Sciatic nerve (tissue), 2 donors: ENCODE results near the gene TPP2. TPM values are rescaled to one million over a fixed set of nuclear protein-coding genes. Genes with fewer than 3 reads are reported as not detected.
A peak's percentile ranks its signal among the peaks of the same experiment; 100 is the strongest.

Experiments used
- ATAC-seq: fragments of 200-7000 bp; cut with Tn5 transposase; one replicate; pipeline ENCODE4 v1.9.1; 2020; ENCODE audit warnings: mild to moderate bottlenecking, moderate library complexity
- DNase-seq: peaks from one replicate; pipeline ENCODE4 v3.0.0-alpha.2; 2020; ENCODE audit warnings: low spot score
- intact Hi-C: fragments of 100-400 bp; cut with DNase I; formaldehyde crosslinking; loops from one replicate; pipeline ENCODE4 v1.14.2; 2022
- total RNA-seq: library from RNA; stranded (reverse); fragmentation: NEBNext Ultra II Directional; extraction: Animal tissue kit (Norgen Biotek cat#: 25700); gene quantifications from one replicate; pipeline ENCODE4 v1.2.1, GENCODE V29; 2021
- donor health status: DM: no; HTN: no; CAD: no.
- donor health status: DM: no; HTN: no; CAD: no.

Gene TPP2
- total RNA-seq, result 44.8 TPM

DNA sequence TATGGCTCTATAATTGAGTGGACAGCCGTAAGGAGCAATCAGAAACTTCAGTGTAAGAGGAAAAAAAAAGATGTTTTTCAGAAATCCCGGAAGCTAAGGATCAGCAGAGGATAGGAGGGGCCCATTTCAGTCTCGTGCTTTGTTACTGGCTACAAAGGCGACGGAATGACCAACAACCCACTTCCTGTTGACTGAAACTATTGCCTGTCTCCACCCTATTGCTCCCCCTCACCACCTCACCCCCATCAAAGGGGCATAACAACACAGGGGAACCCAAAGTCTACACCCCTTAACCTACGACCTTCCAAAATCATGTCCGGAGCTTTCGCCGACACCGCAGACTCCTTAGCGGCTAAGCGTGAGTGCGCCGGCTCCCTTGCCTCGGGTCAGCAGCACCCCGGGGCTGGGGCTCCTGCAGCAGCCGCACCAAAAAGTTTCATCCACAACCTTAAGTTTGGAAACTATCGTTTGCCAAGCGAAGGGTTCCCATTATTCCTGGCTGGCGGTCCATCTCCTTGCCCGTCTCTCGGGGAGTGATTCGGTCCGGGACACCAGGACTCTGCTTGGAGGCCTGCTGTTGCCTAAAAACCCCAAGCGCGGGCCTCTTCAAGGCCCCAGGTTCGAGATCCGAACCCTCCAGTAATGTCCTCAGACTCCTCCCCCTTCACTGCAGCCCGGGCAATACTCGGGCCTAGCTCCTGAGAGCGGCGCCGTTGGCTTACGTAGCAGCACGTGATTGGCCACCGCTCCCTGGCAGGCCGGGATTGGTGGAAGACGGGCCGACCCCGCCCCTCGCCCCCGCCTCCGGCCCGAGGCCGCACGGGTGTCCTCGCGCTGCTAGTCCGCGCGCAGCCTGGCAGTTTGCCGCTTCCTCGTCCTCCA is at the start of gene TPP2:
TPP2 (plus strand) TSS at position 840 of the 882 bp plus-strand sequence. CDS start 53 bp downstream, outside the sequence.
- DNase-seq, result peak; percentile 99
- intact Hi-C loops, result loop anchor here (10.0 kb wide), 1 partner anchor 178 kb away; the partner anchor contains the start of gene TEX30
- peak; percentile 99 for ATAC-seq

DNA sequence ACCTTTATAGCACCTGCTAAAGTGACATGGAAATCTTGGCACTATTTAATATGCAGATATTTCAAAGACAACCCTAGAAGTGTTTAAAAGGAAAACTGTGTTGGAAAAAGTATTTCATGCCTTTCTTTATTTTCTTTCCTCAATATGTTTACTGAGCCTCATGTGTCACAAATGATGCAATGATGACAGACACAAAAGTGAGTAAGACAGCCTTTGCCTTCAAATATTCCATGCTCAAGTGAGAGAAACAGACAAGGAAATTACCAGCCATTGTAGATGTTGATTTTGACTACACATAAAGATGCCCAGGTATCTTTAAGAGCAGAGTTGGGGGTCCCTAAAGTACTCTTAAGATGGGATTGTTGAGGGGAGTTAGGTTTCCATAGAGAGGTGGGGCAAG is 48.0 kb upstream of the TPP2 start:
- DNase-seq, result no peak
- intact Hi-C loops, result no loop called here
- ATAC-seq, result no peak

DNA sequence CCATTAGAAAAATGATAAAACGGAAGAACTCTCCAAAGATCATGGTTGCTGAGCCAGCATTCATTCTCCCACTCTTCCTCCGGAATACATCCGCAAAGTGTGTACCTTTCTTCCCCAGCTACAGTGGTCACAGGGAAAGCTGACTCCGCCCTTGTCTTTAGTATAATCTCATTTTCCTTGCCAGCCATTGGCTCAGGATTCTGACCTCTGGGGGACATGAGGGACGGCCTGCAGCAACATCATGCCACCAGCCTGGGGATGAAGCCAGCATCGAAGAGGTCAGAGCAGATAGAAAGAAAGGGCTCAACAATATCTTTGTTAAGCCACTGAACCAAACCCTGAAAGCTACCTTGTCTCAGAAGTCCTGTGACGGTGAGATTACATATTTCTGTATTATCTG is 46.3 kb upstream of the TPP2 start:
- ATAC-seq (no peak), DNase-seq (no peak)
- intact Hi-C loops, result loop anchor here (10.0 kb wide), 1 partner anchor 1396 kb away; no protein-coding TSS in a partner anchor

DNA sequence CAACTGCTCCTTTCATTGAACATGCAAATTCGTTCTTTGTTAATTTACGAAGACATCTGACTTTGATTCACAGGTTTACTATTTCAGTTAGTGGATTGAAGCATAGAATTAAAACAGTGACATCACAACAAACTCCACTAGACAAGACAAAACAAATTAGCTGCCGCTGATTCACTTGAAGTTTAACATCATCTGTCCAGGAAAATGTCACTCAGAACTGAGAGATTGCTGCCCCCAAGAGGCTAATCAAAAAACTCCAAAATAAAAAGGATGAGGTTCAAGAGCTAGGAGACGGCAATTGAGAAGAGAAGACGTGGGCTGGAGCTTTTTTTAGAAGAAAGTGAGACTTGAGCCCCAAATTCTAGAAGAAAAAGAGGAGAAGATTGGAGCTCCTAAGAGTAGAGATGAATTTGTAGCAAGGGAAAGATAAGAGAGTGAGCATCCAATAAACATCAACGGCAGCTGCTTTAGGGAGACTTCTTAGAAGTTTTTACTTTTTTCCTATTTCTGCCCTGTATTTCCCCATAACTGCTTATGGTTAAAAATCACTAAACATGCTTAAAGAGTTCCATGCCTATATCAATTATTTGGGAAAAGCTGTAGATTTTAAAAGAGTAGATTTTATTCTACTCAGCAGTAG is 40.8 kb upstream of the TPP2 start:
- DNase-seq, result no peak
- ATAC-seq, result no peak
- intact Hi-C loops, result loop anchor here (10.0 kb wide), 1 partner anchor 1401 kb away; no protein-coding TSS in a partner anchor

DNA sequence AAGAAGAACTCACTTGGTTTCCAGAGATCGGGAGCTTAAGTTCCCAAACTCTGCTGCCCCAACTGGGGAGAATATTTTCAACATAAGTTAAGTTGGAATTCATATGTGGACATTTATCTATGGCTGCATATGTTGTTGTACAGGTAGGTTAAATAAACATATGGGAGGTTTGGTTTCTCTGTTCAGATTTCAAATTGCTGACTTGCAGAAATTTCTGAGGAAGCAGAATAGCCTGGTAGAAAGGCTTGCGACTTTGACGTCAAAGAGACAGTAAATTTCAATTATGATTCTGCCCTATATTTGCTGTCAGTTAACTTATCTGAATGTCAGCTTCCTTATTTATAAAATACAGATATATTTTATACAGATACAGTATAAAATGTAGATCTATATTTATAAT is 40.0 kb upstream of the TPP2 start:
- ATAC-seq (no peak), DNase-seq (no peak)
- intact Hi-C loops, result loop anchor here (10.0 kb wide), 1 partner anchor 1402 kb away; no protein-coding TSS in a partner anchor

DNA sequence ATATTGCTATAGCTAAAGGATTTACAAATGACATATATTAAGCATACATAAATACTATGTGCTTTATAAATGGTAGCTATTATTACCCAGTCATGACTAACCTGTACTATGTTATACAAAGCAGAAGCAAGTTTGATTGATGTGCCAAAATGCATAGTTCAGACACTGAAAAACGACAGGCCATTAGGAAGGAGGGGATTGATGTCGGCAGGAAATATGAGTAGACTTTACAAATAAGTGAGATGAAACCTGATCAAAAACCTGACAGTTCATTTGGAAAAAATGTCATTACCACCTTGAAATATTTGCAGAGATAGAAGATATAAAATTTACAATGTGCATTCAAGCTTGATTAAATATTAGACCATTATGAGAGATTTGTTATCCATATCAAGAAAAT is 38.8 kb upstream of the TPP2 start:
- no peak for DNase-seq
- ATAC-seq, result no peak
- intact Hi-C loops, result loop anchor here (10.0 kb wide), 1 partner anchor 1403 kb away; no protein-coding TSS in a partner anchor

DNA sequence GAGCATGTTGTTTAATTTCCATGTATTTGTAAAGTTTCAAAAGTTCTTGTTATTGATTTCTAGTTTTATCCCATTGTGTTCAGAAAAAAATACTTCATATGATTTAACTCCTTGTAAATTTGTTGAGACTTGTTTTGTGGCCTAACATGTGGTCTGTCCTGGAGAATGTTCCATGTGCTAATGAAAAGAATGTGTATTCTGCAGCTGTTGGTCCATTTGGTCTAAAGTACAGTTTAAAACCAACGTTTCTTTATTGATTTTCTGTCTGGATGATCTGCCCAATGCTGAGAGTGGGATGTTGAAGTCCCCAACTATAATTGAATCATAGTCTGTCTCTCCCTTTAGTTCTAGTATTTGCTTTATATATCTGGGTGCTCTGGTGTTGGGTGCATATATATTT is 34.9 kb upstream of the TPP2 start:
- intact Hi-C loops, result no loop called here
- no peak for ATAC-seq
- no peak for DNase-seq

DNA sequence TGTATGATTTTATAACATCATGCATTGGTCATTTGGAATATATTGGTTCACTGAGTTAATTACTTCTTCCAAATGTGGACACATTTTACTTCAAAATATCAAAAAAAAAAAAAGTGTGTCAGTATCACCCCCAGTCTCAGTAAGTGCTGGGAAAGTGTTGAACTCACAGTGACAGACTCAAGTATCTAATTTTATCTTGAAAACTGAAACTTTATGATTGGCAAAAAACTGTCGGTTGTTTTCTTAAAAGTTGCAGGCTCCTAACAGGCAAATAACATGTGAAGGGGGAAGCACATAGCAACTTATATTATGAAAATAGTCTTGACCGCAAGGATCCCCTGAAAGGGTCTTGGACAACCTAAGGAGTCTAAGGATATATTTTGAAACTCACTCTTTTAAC is 33.5 kb upstream of the TPP2 start:
- DNase-seq, result no peak
- intact Hi-C loops, result no loop called here
- ATAC-seq, result no peak

DNA sequence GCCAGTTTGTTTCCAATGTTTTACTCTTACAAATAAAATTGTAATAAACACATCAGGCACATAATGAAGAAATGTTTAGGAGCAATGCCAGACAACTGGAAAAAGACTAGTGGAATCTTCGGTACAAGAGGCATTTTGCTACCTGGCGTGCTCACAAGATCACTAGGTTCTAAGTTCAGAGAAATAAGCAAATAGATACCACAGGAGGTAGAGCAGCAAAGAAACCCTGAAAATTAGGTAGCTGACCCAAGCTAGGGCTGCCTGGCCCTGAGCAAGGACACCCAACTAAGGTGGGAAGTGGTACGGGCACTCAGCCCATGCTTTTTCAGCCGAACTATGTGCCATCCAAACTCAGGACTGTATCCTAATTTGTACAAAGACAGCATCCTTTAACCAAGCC is 32.2 kb upstream of the TPP2 start:
- intact Hi-C loops, result no loop called here
- DNase-seq, result no peak
- no peak for ATAC-seq

DNA sequence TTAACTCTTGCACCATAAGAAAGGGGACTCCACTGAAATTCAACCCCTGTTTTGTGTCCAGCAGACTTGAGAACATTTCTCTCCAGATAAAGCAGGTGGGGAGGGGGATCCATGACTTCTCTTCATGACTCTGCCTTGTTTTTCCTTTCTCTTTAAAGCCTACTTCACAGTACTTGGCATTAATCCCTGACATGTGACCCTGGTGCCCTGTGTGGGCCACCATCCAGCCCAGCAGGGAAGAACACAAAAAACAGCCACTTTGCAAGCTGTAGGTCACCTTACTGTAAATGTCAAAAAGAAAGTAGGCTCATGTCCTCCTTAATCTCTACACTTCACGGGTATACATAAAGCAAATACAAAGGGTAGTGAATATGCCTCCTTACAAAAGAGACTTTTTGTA is 30.3 kb upstream of the TPP2 start:
- intact Hi-C loops, result no loop called here
- DNase-seq (no peak), ATAC-seq (no peak)

DNA sequence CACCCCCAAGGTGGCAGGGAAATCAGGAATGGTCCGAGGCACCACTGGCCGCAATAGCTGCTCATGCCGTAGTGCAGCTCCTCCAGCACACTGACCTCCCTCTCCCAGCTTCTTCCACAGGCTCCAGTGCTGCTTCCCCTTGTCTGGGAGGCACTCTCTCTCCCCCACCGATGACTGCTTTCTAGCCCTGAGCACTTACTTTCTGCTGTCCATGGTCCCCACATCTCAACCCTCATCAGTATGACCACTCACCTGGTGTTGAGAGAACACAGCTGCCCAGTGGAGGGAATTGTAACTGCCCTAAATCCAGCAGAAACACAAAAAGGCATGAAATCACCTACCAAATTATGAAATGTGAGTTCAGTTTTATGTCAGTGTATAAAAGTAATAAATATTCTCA is 28.9 kb upstream of the TPP2 start:
- intact Hi-C loops, result no loop called here
- ATAC-seq, result no peak
- no peak for DNase-seq

DNA sequence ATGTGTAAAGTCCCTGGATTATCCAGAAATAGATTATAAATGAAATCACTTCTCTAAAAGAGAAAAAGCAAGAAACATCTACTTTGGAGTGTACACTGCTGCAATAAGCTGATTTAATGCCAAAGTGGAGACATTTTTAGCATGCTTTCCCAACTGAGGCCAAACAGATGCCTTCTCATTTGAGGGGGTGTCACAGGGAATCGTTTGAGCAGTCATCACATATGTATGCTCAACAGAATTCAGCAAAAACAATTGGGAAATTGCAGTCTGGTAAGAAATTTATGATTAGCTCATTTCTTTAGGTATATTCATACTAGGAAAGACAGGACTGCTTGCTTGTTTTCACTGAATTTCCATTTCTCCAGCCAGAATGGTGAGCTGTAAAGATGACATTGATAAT is 27.3 kb upstream of the TPP2 start:
- ATAC-seq, result no peak
- intact Hi-C loops, result no loop called here
- no peak for DNase-seq

DNA sequence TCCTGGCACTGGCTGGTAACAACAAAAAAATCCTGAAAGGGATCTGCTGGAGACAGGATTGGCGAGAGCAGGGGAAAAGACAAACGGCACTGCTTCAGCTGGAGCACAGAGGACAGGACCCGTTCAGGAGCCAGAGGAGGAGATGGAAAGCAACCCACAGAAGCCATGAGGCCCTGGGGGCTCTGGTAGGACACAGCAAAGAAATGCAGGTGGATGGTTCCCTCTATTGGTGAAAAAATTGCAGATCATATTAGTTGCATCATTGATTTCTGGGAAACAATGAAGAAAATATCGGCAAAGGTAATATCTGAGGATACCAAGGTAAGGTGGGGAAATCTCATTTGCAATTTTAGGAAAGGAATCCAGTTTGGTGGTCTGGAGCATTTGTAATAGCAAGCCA is 25.7 kb upstream of the TPP2 start:
- ATAC-seq (no peak), DNase-seq (no peak)
- intact Hi-C loops, result no loop called here

DNA sequence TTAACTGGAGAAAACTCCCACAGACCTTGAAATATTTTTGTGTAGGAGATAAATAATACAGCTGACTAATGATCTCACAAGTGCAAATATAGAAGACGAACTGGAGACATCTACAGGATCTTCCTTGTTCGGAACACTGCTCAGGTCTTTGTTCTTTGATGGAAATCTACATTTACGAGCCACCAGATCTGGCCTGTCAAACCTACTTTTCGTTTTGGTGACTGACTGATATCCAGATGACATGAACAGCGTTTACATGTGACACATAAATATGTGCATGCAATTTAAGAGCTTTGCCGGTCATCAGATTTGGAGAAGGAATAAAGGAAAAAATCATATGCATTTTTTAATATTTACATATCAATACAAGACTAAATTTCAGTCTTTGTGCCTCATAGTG is 24.5 kb upstream of the TPP2 start:
- intact Hi-C loops, result no loop called here
- DNase-seq (no peak), ATAC-seq (no peak)

DNA sequence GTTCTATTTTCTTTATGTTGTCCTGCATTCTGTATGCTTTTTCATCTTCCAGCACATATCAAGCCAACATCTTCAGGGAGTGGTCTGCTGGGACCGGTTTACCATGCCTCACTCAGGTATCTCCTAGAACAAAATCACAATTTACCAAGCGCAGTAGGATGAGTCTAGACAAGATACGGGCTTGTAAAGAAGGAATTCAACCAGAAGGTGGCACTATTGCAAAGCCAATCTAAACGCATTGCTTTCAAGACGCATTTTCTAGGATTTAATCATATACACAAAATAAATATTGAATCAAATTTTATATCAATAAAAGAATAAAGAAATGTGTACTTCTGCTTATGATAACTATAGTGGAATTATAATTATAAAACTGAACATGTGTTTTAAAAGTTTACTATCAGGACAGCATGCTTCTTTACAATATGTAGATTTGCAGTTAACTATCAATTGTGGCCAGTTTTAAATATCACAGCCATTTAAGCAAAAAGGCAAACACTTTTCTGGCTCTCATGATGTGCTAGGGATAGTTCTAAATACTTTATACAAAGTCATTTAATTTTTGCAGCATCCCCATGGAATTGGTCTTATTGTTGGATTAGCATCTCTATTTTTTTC is 16.1 kb upstream of the TPP2 start:
- intact Hi-C loops, result loop anchor here (10.0 kb wide), 1 partner anchor 254 kb away; no protein-coding TSS in a partner anchor
- DNase-seq, result no peak
- peak; percentile 84 for ATAC-seq

DNA sequence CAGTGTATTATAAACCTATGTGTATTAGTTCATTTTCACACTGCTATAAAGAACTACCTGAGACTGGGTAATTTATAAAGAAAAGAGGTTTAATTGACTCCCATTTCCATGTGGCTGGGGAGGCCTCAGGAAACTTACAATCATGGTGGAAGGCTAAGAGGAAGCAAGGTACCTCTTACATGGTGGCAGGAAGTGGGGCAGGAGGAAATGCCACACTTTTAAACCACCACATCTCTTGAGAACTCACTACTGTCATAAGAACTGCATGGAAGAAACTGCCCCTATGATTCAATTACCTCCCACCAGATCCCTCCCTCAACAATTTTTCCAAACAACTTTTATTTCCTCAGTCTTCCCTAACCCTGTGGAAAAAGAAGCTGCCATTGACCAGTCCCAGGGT is 14.5 kb upstream of the TPP2 start:
- intact Hi-C loops, result loop anchor here (10.0 kb wide), 1 partner anchor 253 kb away; no protein-coding TSS in a partner anchor
- DNase-seq (no peak), ATAC-seq (no peak)

DNA sequence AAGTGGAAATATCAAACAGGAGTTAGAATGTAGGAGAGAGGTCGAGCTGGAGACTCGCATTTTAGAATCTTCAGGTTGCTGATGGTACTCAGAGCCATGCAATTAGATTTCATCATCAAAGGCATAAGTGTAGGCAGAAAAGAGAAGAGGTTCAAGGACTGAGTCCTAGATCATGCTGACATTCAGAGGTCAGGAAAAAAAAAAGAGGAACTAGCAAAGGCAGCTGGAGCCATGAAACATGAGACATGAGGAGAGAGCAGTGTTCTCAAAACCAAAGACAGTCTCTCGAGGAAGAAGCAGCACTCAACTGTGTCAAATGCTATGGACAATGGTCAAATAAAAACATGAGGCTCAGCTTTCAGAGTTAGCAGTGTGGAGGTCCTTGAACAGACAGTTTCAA is 12.4 kb upstream of the TPP2 start:
- no peak for DNase-seq
- ATAC-seq, result peak; percentile 69
- intact Hi-C loops, result loop anchor here (10.0 kb wide), 1 partner anchor 250 kb away; no protein-coding TSS in a partner anchor

DNA sequence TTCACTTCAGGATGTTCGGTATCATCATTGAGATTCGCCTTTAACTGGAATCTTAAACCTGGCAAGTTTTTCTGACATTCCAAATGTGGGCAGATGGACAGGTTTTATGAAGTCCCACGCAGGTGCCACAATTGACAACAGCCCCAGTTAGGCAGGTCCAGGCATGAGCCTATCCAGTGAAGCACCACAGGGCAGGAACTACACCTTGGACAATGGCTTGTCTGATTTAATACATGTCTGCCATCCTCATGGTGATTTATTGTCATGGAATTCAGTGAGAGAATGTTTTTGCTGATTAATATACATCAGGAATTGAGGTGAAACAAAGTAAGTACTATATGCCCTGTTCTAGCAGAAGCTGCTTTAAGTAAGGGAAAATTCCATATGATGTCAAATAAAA is 10.2 kb upstream of the TPP2 start:
- DNase-seq, result no peak
- intact Hi-C loops, result loop anchor here (10.0 kb wide), 1 partner anchor 248 kb away; no protein-coding TSS in a partner anchor
- no peak for ATAC-seq

DNA sequence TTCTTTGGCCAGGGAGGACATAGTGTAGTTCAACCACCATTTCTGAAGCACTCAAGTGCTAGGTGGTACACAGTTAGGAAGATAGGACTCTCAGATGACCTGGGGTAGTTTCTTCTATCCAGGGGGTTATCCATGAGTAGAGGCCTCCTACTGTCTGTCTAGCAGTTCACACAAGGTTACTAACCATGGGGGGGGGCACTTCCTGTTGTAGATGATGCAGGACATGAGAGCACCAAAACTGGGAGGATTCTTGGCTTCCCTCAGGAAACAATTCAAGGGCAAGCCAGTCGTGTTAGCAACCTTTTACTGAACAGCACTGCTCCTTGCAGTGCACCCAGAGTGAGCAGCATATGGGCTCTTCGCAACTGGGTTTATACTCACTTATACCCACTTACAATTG is 8.9 kb upstream of the TPP2 start:
- no peak for DNase-seq
- intact Hi-C loops, result loop anchor here (10.0 kb wide), 1 partner anchor 247 kb away; no protein-coding TSS in a partner anchor
- no peak for ATAC-seq
